H1 (cell line): ENCODE measurements around the gene RETREG3. TPM values are rescaled to one million over a fixed set of nuclear protein-coding genes. Genes with fewer than 3 reads are reported as not detected.
A peak's percentile ranks its signal among the peaks of the same experiment; 100 is the strongest.

ENCODE experiments used
- CTCF ChIA-PET: fragments of 300-600 bp; sonication (Branson Sonifier 250); formaldehyde crosslinking; loops from one replicate; lab custom pipeline; 2021; ENCODE audit not compliant: partially characterized antibody; lab: Charles Lee
- POLR2A ChIA-PET: fragments of 300-600 bp; sonication (Branson Sonifier 250); formaldehyde crosslinking; loops from one replicate; lab custom pipeline; 2021; ENCODE audit warnings: inconsistent platforms; ENCODE audit not compliant: partially characterized antibody; lab: Charles Lee
- DNase-seq, 2 experiments: peaks; one replicate each; pipeline versions ENCODE4 v3.0.0 to v3.0.0-alpha.2; 2010 to 2022; ENCODE audit warnings: low spot score in 2 of 2, low read depth in 1 of 2, mixed read lengths in 1 of 2
- FAIRE-seq: peaks from 2 replicates; lab custom pipeline; 2011; peaks lifted over from hg19 to GRCh38; lab: Jason Lieb, UNC
- H2AFZ ChIP-seq: 2 replicates; pipeline ENCODE4 v1.8.1; 2012; ENCODE audit warnings: low read length, inconsistent platforms
- H2AK5ac ChIP-seq: 2 replicates; pipeline ENCODE4 v1.6.1; 2013; ENCODE audit warnings: low read depth, low read length
- H2BK120ac ChIP-seq: replicated peaks from 2 replicates; pipeline ENCODE3; 2013; ENCODE audit warnings: low read depth, low read length, inconsistent platforms
- H2BK12ac ChIP-seq: 2 replicates; pipeline ENCODE4 v1.6.1; 2013; ENCODE audit warnings: low read depth, low read length
- H2BK15ac ChIP-seq: 2 replicates; pipeline ENCODE4 v1.6.1; 2013; ENCODE audit warnings: low read length
- H2BK20ac ChIP-seq: 2 replicates; pipeline ENCODE4 v1.6.1; 2013; ENCODE audit warnings: low read length
- H2BK5ac ChIP-seq: 2 replicates; pipeline ENCODE4 v1.6.1; 2013; ENCODE audit warnings: low read depth, low read length
- H3K14ac ChIP-seq: 2 replicates; pipeline ENCODE4 v1.6.1; 2013; ENCODE audit warnings: inconsistent platforms; ENCODE audit not compliant: insufficient read length
- H3K18ac ChIP-seq: 2 replicates; pipeline ENCODE4 v1.6.1; 2013; ENCODE audit warnings: low read length; ENCODE audit errors: extremely low read depth
- H3K23ac ChIP-seq: 2 replicates; pipeline ENCODE4 v1.6.1; 2013; ENCODE audit warnings: inconsistent platforms; ENCODE audit not compliant: insufficient read length
- H3K23me2 ChIP-seq: 2 replicates; pipeline ENCODE4 v1.6.1; 2013; ENCODE audit warnings: low read depth, low read length
- H3K27ac ChIP-seq: 2 replicates; pipeline ENCODE4 v1.6.1; 2011; ENCODE audit warnings: low read depth, low read length, inconsistent platforms
- H3K27me3 ChIP-seq, 4 experiments: replicated peaks in 1 of 4; 1 replicate in 1 of 4; 2 replicates in 3 of 4; pipeline versions ENCODE4 v1.6.1 to v1.8.1; 2011 to 2013; ENCODE audit warnings: low read length in 3 of 4, mild to moderate bottlenecking in 3 of 4, inconsistent platforms in 2 of 4, mixed read lengths in 2 of 4, moderate library complexity in 1 of 4; ENCODE audit not compliant: control insufficient read depth in 3 of 4, insufficient read depth in 3 of 4; ENCODE audit errors: extremely low read depth in 1 of 4
- H3K36me3 ChIP-seq, 4 experiments: 2 replicates each; pipeline versions ENCODE4 v1.6.1 to v1.8.1; 2011 to 2013; ENCODE audit warnings: mild to moderate bottlenecking in 4 of 4, low read length in 3 of 4, moderate library complexity in 2 of 4, control low read depth in 1 of 4, inconsistent platforms in 1 of 4; ENCODE audit not compliant: insufficient read depth in 4 of 4, control insufficient read depth in 2 of 4
- H3K4ac ChIP-seq: replicated peaks from 2 replicates; pipeline ENCODE3; 2013; ENCODE audit warnings: low read length, low read depth, mixed read lengths, inconsistent platforms; ENCODE audit not compliant: insufficient read length
- H3K4me1 ChIP-seq, 4 experiments: replicated peaks in 1 of 4; 1 replicate in 1 of 4; 2 replicates in 3 of 4; pipeline versions ENCODE4 v1.6.1 to v1.8.1; 2011 to 2013; ENCODE audit warnings: low read length in 3 of 4, inconsistent platforms in 2 of 4, mixed read lengths in 1 of 4; ENCODE audit not compliant: insufficient read depth in 4 of 4, control insufficient read depth in 3 of 4
- H3K4me2 ChIP-seq, 2 experiments: 2 replicates each; pipeline versions ENCODE4 v1.6.1 to v1.8.1; 2011 to 2013; ENCODE audit warnings: low read depth in 2 of 2, low read length in 2 of 2, control low read depth in 1 of 2, inconsistent platforms in 1 of 2, mild to moderate bottlenecking in 1 of 2; ENCODE audit not compliant: insufficient read depth in 1 of 2
- H3K4me3 ChIP-seq, 4 experiments: fragments of 200-600, 300-600 bp in 1 of 4; sonication (generic), shearing (Covaris generic), sonication (Bioruptor Twin) in 1 of 4; 2 replicates each; pipeline versions ENCODE4 v1.5.1 to v1.8.1; 2011 to 2016; ENCODE audit warnings: low read length in 4 of 4, low read depth in 3 of 4, control low read depth in 2 of 4, inconsistent platforms in 2 of 4, mild to moderate bottlenecking in 2 of 4, mixed read lengths in 1 of 4, moderate library complexity in 1 of 4; ENCODE audit not compliant: insufficient read depth in 2 of 4; ENCODE audit errors: extremely low read depth in 1 of 4
- H3K56ac ChIP-seq: replicated peaks from 2 replicates; pipeline ENCODE3; 2013; ENCODE audit warnings: low read depth, mild to moderate bottlenecking, mixed read lengths, low read length, inconsistent platforms; ENCODE audit not compliant: insufficient read length
- H3K79me1 ChIP-seq: 2 replicates; pipeline ENCODE4 v1.6.1; 2013; ENCODE audit warnings: low read depth, low read length, control low read depth
- H3K79me2 ChIP-seq, 2 experiments: 2 replicates each; pipeline versions ENCODE4 v1.6.1 to v1.8.1; 2012 to 2013; ENCODE audit warnings: low read length in 2 of 2, mild to moderate bottlenecking in 2 of 2, inconsistent platforms in 1 of 2; ENCODE audit not compliant: insufficient read depth in 2 of 2, control insufficient read depth in 1 of 2
- H3K9ac ChIP-seq, 4 experiments: replicated peaks in 1 of 4; 1 replicate in 1 of 4; 2 replicates in 3 of 4; pipeline versions ENCODE4 v1.6.1 to v1.8.1; 2011 to 2013; ENCODE audit warnings: low read depth in 3 of 4, low read length in 3 of 4, control low read depth in 2 of 4, mild to moderate bottlenecking in 2 of 4, moderate library complexity in 2 of 4, inconsistent platforms in 1 of 4; ENCODE audit errors: extremely low read depth in 1 of 4
- H3K9me3 ChIP-seq, 2 experiments: 2 replicates each; pipeline versions ENCODE4 v1.6.1 to v1.8.1; 2012 to 2013; ENCODE audit warnings: mild to moderate bottlenecking in 2 of 2, moderate library complexity in 2 of 2, control low read depth in 1 of 2, inconsistent platforms in 1 of 2, low read depth in 1 of 2, low read length in 1 of 2, mixed read lengths in 1 of 2; ENCODE audit not compliant: insufficient read depth in 2 of 2
- H4K20me1 ChIP-seq, 2 experiments: replicated peaks in 1 of 2; 2 replicates each; pipeline versions ENCODE3 to v1.8.1; 2011 to 2013; ENCODE audit warnings: inconsistent platforms in 2 of 2, low read length in 2 of 2, mild to moderate bottlenecking in 1 of 2; ENCODE audit not compliant: insufficient read depth in 2 of 2, control insufficient read depth in 1 of 2
- H4K5ac ChIP-seq: 2 replicates; pipeline ENCODE4 v1.6.1; 2013; ENCODE audit warnings: low read length, low read depth, mixed read lengths, inconsistent platforms; ENCODE audit not compliant: insufficient read length
- H4K8ac ChIP-seq: 2 replicates; pipeline ENCODE4 v1.8.0; 2013; ENCODE audit warnings: mild to moderate bottlenecking, moderate library complexity, low read length, inconsistent platforms; ENCODE audit not compliant: insufficient read depth; ENCODE audit errors: extremely low read depth
- H4K91ac ChIP-seq: replicated peaks from 2 replicates; pipeline ENCODE3; 2013; ENCODE audit warnings: low read length, mixed read lengths, inconsistent platforms; ENCODE audit not compliant: insufficient read length
- CBX8 ChIP-seq: fragments of 300-800, 300-1000 bp; sonication (generic); IDR thresholded peaks from 2 replicates; pipeline ENCODE4 v1.7.1; 2016; ENCODE audit warnings: low read depth, low read length, borderline replicate concordance
- EGR1 ChIP-seq: IDR thresholded peaks from 2 replicates; pipeline ENCODE4 v1.6.1; 2011; ENCODE audit warnings: low read depth, low read length, borderline replicate concordance
- GABPA ChIP-seq: IDR thresholded peaks from 2 replicates; pipeline ENCODE4 v1.6.1; 2011; ENCODE audit warnings: mild to moderate bottlenecking, low read length, moderate library complexity, borderline replicate concordance; ENCODE audit not compliant: insufficient read depth
- JUN ChIP-seq: IDR thresholded peaks from 2 replicates; pipeline ENCODE4 v1.6.1; 2011; ENCODE audit warnings: low read depth, mild to moderate bottlenecking, improper control_type of control experiment, low read length
- PHF8 ChIP-seq: fragments of 200-600 bp; sonication (generic); conservative IDR thresholded peaks from 2 replicates; pipeline ENCODE4 v1.7.1; 2012; ENCODE audit warnings: low read depth, mild to moderate bottlenecking, inconsistent platforms, low read length, moderate library complexity
- RBBP5 ChIP-seq: IDR thresholded peaks from 2 replicates; pipeline ENCODE4 v1.7.1; 2012; ENCODE audit warnings: low read depth, mild to moderate bottlenecking, inconsistent platforms, low read length, moderate library complexity, borderline replicate concordance
- SAP30 ChIP-seq: fragments of 300-600 bp; sonication (generic); IDR thresholded peaks from 2 replicates; pipeline ENCODE4 v1.7.1; 2012; ENCODE audit warnings: low read length, moderate library complexity, mild to moderate bottlenecking, inconsistent platforms; ENCODE audit not compliant: insufficient read depth, insufficient replicate concordance
- SP4 ChIP-seq: IDR thresholded peaks from 2 replicates; pipeline ENCODE4 v1.6.1; 2012; ENCODE audit warnings: low read length, inconsistent platforms
- TAF7 ChIP-seq: optimal IDR thresholded peaks from 2 replicates; pipeline ENCODE3; 2011; ENCODE audit warnings: low read depth, mild to moderate bottlenecking, inconsistent platforms, low read length, moderate library complexity, borderline replicate concordance
- TCF12 ChIP-seq: IDR thresholded peaks from 2 replicates; pipeline ENCODE4 v1.6.1; 2011; ENCODE audit warnings: low read depth, mild to moderate bottlenecking, low read length
- YY1 ChIP-seq: IDR thresholded peaks from 2 replicates; pipeline ENCODE4 v1.6.1; 2011; ENCODE audit warnings: low read depth, mild to moderate bottlenecking, low read length
- WGBS, 2 experiments: shearing (Covaris generic) in 1 of 2; methylation state at CpG; one replicate each; pipeline versions ENCODE4 v1.1.6 to v1.1.7; 2013 to 2015; ENCODE audit warnings: low lambda C conversion rate in 2 of 2, mixed read lengths in 2 of 2, inconsistent platforms in 1 of 2, low coverage in 1 of 2, missing lambda C conversion rate in 1 of 2; ENCODE audit not compliant: insufficient replicate concordance in 2 of 2, insufficient coverage in 1 of 2, insufficient read length in 1 of 2; ENCODE audit errors: extremely low coverage in 1 of 2, missing lambda C conversion rate in 1 of 2; 5-methylcytosine and 5-hydroxymethylcytosine counted together
- polyA plus RNA-seq, 7 experiments: library from polyadenylated mRNA; depleted of rRNA in 3 of 7; stranded (reverse) in 5 of 7; unstranded in 2 of 7; fragments of >200 nt in 5 of 7; fragments of 200-250 nt in 2 of 7; gene quantifications; 1 replicate in 5 of 7; 2 replicates in 1 of 7; 4 replicates in 1 of 7; pipeline versions ENCODE4 v1.2.1 to v1.2.3, GENCODE V29; 2011 to 2013; ENCODE audit warnings: missing spikeins in 2 of 7, mixed read lengths in 2 of 7
- total RNA-seq: library from RNA; stranded (reverse); fragmentation: NEBNext Ultra II Directional; extraction: Animal tissue kit (Norgen Biotek cat#: 25700); gene quantifications from 2 replicates; pipeline ENCODE4 v1.2.1, GENCODE V29; 2021

RETREG3 gene
- total and polyA plus RNA-seq, 2 of the 8 experiments (the other 6 are each of a cell fraction or from before 2014, with no cell fraction given), result 23.7 to 42.6 TPM

DNA sequence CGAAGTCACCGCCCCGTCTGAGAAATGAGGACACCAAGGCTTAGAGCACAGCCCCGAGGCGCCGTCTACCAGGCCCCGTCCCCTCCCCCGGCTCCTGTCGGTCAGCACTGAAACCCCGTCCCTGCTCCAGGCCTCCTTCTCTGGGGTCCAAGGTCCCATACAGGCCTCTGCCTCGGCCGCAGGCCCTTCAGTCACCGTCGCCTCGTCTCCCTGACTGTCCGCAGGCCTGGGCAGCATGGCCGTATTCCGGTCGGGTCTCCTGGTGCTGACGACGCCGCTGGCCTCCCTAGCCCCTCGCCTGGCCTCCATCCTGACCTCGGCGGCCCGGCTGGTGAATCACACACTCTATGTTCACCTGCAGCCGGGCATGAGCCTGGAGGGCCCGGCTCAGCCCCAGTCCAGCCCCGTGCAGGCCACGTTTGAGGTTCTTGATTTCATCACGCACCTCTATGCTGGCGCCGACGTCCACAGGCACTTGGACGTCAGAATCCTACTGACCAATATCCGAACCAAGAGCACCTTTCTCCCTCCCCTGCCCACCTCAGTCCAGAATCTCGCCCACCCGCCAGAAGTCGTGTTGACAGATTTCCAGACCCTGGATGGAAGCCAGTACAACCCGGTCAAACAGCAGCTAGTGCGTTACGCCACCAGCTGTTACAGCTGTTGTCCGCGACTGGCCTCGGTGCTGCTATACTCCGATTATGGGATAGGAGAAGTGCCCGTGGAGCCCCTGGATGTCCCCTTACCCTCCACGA is 46.6 kb downstream of the RETREG3 start:
- FAIRE-seq (no peak), DNase-seq (no peak)
- peak overlapping the region; percentile 88 to 91 for H3K4me2 ChIP-seq
- peak overlapping the region; percentile 8 for H4K91ac ChIP-seq
- H3K9me3 ChIP-seq, result no peaks in the 10 kb centered on the region
- peaks cover 14% of the 10 kb centered on the region for H3K79me1 ChIP-seq
- WGBS, 2 experiments, result 26% methylated on average over 48 of the region's 48 CpGs; no CpG with 5 or more reads in 1 of the 2 experiments
- CTCF ChIA-PET, result interaction anchor here (1.0 to 1.5 kb wide), 5 partner anchors 14 to 747 kb away, joined by 3 to 7 read pairs (median 4); no protein-coding TSS in a partner anchor
- H3K18ac ChIP-seq, result no peak overlapping the region
- no peak overlapping the region for H3K14ac ChIP-seq
- H3K4me3 ChIP-seq, result peak overlapping the region; percentile 82 to 98 (median 88)
- H3K79me2 ChIP-seq, result peaks cover 9 to 19% of the 10 kb centered on the region in 2 experiments; a peak in 3 of 4 replicates
- H3K23me2 ChIP-seq, result peaks cover 15% of the 10 kb centered on the region
- H2BK12ac ChIP-seq, result 0 out of 2 replicates have a peak overlapping the region, but pooled peaks have one; percentile 39
- H3K9ac ChIP-seq, result peak overlapping the region; percentile 83 to 85 (median 84)
- 0 out of 2 replicates have a peak overlapping the region, but pooled peaks have one; percentile 61 for H2BK15ac ChIP-seq
- peaks cover 0 to 1% of the 10 kb centered on the region in 2 experiments for H4K20me1 ChIP-seq
- H3K56ac ChIP-seq, result no peak overlapping the region
- peak overlapping the region; percentile 79; the same call in 1 of the 2 replicates for H4K8ac ChIP-seq
- peak overlapping the region; percentile 15 for H3K4ac ChIP-seq
- H2AFZ ChIP-seq, result no peak overlapping the region; the same call in 1 of the 2 replicates
- H2AK5ac ChIP-seq, result 0 out of 2 replicates have a peak overlapping the region, but pooled peaks have one; percentile 29
- H3K27me3 ChIP-seq, result no peaks in the 10 kb centered on the region
- H2BK20ac ChIP-seq, result no peak overlapping the region
- POLR2A ChIA-PET, result interaction anchor here (0.9 to 8.1 kb wide), 6 partner anchors 13 to 174 kb away, joined by 3 to 74 read pairs (median 4); partner anchors contain the start of gene PSMC3IP
- H2BK120ac ChIP-seq, result no peak overlapping the region
- peak overlapping the region; percentile 61; the same call in 1 of the 2 replicates for H2BK5ac ChIP-seq
- H3K36me3 ChIP-seq, result peaks cover 3 to 17% (median 11%) of the 10 kb centered on the region in 4 experiments; a peak in 6 of 8 replicates
- no peak overlapping the region for H3K23ac ChIP-seq
- peak overlapping the region; percentile 34 for H4K5ac ChIP-seq
- peaks cover 0 to 18% (median 8%) of the 10 kb centered on the region in 4 experiments; a peak in 5 of 7 replicates for H3K4me1 ChIP-seq
- H3K27ac ChIP-seq, result peak overlapping the region; percentile 12
- no peak for TF ChIP-seq EGR1
- no peak for TF ChIP-seq SAP30
- no peak for TF ChIP-seq CBX8
- no peak for TF ChIP-seq TCF12
- no peak for TF ChIP-seq YY1
- no peak for TF ChIP-seq PHF8
- no peak for TF ChIP-seq GABPA
- no peak for TF ChIP-seq TAF7
- no peak for TF ChIP-seq SP4
- no peak for TF ChIP-seq JUN
- no peak for TF ChIP-seq RBBP5
